ENCODE results near the gene ZSCAN20. TPM values are rescaled to one million over a fixed set of nuclear protein-coding genes. Genes with fewer than 3 reads are reported as not detected.

ZSCAN20 gene
- total and polyA plus RNA-seq, 9 of the 15 experiments (the other 6 are each of a cell fraction or from before 2014, with no cell fraction given): 0.36 to 3.3 (median 2.0) TPM

GRCh38 chr1:33502726-33503125 lies 30.3 kb downstream of the ZSCAN20 start:
- H3K9ac ChIP-seq (ENCODE audit: insufficient read depth in 1 of 2, low read depth in 2 of 2, low read length in 2 of 2): no peak overlapping the region
- intact Hi-C loops (cut with micrococcal nuclease) (no loop called here), in situ Hi-C loops (cut with MboI) (no loop called here)
- FAIRE-seq: no peak
- ATAC-seq: no peak
- no peaks in the 10 kb centered on the region for H3K9me3 ChIP-seq (replicated peaks; ENCODE audit: control insufficient read depth, insufficient read depth, low read depth, low read length)
- H3K36me3 ChIP-seq (ENCODE audit: control insufficient read depth, insufficient read depth, low read length): no peaks in the 10 kb centered on the region
- H3K79me2 ChIP-seq (ENCODE audit: control insufficient read depth, insufficient read depth, low read length): no peaks in the 10 kb centered on the region
- TF ChIP-seq FOSL1 (tag; conservative IDR thresholded peaks at IDR 0.05) (peak; percentile 34; the same call in 1 of the 2 replicates), ZNF224 (CRISPR knock-in tag; IDR thresholded peaks at IDR 0.05) (no peak)
- ChIA-PET POLR2A (no interaction called here), CTCF (ENCODE audit: low intra/inter-chr PET ratio) (no interaction called here)
- no peak for DNase-seq (ENCODE audit: extremely low read depth in 1 of 4, low spot score in 3 of 4)
- no peaks in the 10 kb centered on the region for H4K20me1 ChIP-seq (replicated peaks; ENCODE audit: control insufficient read depth, insufficient read depth, low read length)
- no peaks in the 10 kb centered on the region for H3K4me1 ChIP-seq (replicated peaks in 1 of 2; ENCODE audit: control insufficient read depth in 2 of 2, insufficient read depth in 2 of 2, low read length in 2 of 2)
- H3K27me3 ChIP-seq (ENCODE audit: control insufficient read depth in 2 of 2, insufficient read depth in 2 of 2, low read length in 2 of 2): peaks cover 0 to 3% of the 10 kb centered on the region in 2 experiments; a peak in 2 of 5 replicates
- no peak overlapping the region for H3K27ac ChIP-seq (ENCODE audit: extremely low read depth, low read depth, low read length)
- 0% methylated on average over 5 of the region's 5 CpGs for WGBS (ENCODE audit: insufficient coverage, low coverage, missing lambda C conversion rate)
- no peak overlapping the region for H2AFZ ChIP-seq (ENCODE audit: low read depth, low read length)
- BruUV-seq (replicated peaks): no TSS peak
- H3K4me3 ChIP-seq: no peak overlapping the region
- no peak overlapping the region for H3K4me2 ChIP-seq (ENCODE audit: insufficient read depth, low read length)
- H3K9me1 ChIP-seq (ENCODE audit: control insufficient read depth, insufficient read depth, low read length): no peaks in the 10 kb centered on the region

- Histone ChIP-seq H3K4me1 (replicated peaks in 1 of 2; ENCODE audit: control insufficient read depth in 2 of 2, insufficient read depth in 2 of 2, low read length in 2 of 2) (no peaks in the 10 kb centered on the region), H3K9me1 (ENCODE audit: control insufficient read depth, insufficient read depth, low read length) (no peaks in the 10 kb centered on the region), H4K20me1 (replicated peaks; ENCODE audit: control insufficient read depth, insufficient read depth, low read length) (no peaks in the 10 kb centered on the region), H2AFZ (ENCODE audit: low read depth, low read length) (no peak overlapping the region), H3K4me3 (no peak overlapping the region), H3K4me2 (ENCODE audit: insufficient read depth, low read length) (no peak overlapping the region), H3K9ac (ENCODE audit: insufficient read depth in 1 of 2, low read depth in 2 of 2, low read length in 2 of 2) (no peak overlapping the region), H3K27ac (ENCODE audit: extremely low read depth, low read depth, low read length) (no peak overlapping the region), H3K9me3 (replicated peaks; ENCODE audit: control insufficient read depth, insufficient read depth, low read depth, low read length) (no peaks in the 10 kb centered on the region), H3K27me3 (ENCODE audit: control insufficient read depth in 2 of 2, insufficient read depth in 2 of 2, low read length in 2 of 2) (peaks cover 0 to 3% of the 10 kb centered on the region in 2 experiments; a peak in 2 of 5 replicates), H3K36me3 (ENCODE audit: control insufficient read depth, insufficient read depth, low read length) (no peaks in the 10 kb centered on the region), H3K79me2 (ENCODE audit: control insufficient read depth, insufficient read depth, low read length) (no peaks in the 10 kb centered on the region)
- ChIA-PET POLR2A (no interaction called here), CTCF (ENCODE audit: low intra/inter-chr PET ratio) (no interaction called here)
- in situ Hi-C loops (cut with MboI): no loop called here
- no peak for FAIRE-seq
- no peak for ATAC-seq
- BruUV-seq (replicated peaks): no TSS peak
- 0% methylated on average over 1 of the region's 1 CpG for WGBS (ENCODE audit: insufficient coverage, low coverage, missing lambda C conversion rate)
- intact Hi-C loops (cut with micrococcal nuclease): no loop called here
- DNase-seq (ENCODE audit: extremely low read depth in 1 of 4, low spot score in 3 of 4): no peak
- TF ChIP-seq PRPF4 (IDR thresholded peaks at IDR 0.05; ENCODE audit: insufficient read depth, low read depth, low read length, poor library complexity, severe bottlenecking): no peak
- TF ChIP-seq HDAC8 (tag; IDR thresholded peaks at IDR 0.05): no peak
- no peak for TF ChIP-seq FOXP4 (CRISPR knock-in tag; IDR thresholded peaks at IDR 0.05; ENCODE audit: borderline replicate concordance)
- no peak for TF ChIP-seq ZNF12 (CRISPR knock-in tag; IDR thresholded peaks at IDR 0.05)
- no peak for TF ChIP-seq KDM2B (CRISPR knock-in tag; IDR thresholded peaks at IDR 0.05)
- no peak for TF ChIP-seq ZNF586 (CRISPR knock-in tag; conservative IDR thresholded peaks at IDR 0.05)
- no peak for TF ChIP-seq ZC3H11A (IDR thresholded peaks at IDR 0.05; ENCODE audit: low read depth, low read length)
- TF ChIP-seq NFXL1 (CRISPR knock-in tag; IDR thresholded peaks at IDR 0.05): no peak
- TF ChIP-seq FOXK2 (conservative IDR thresholded peaks at IDR 0.05 in 1 of 2, IDR thresholded peaks at IDR 0.05 in 1 of 2; ENCODE audit: low read depth in 2 of 2): no peak
- TF ChIP-seq POLR2AphosphoS5 (IDR thresholded peaks at IDR 0.05; ENCODE audit: control insufficient read depth, insufficient read depth, low read depth, low read length): no peak
- no peak for TF ChIP-seq ZNF639 (CRISPR knock-in tag; conservative IDR thresholded peaks at IDR 0.05 in 1 of 2, IDR thresholded peaks at IDR 0.05 in 1 of 2)
- TF ChIP-seq ZBED1 (IDR thresholded peaks at IDR 0.05): no peak
Observed at GRCh38 chr1:33503506-33503905, 31.1 kb downstream of the ZSCAN20 start.

Measured in K562 (cell line).